ENCODE results near the gene PICALM.
A peak's percentile ranks its signal among the peaks of the same experiment; 100 is the strongest.

The PICALM gene

DNA sequence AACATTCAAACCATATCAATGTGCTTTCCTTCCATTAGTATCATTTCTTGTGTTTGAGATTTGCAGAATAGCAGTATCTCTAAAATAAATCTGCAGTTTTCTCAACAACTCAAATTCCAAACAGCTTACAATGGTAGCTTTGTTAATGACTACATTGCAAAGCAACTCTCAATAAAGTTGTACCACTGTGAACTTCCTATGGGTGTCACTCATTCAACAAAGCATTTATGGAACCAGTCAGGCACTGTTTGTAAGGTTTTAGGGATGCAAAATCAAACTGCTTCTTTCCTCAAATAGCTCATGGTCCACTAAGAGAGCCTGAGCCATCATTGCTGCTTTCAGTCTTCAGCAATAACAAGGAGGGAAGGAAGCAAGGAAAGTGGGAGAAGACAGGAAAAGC lies 122.7 kb downstream of the PICALM start:
- no peak overlapping the region for H3K4me3 ChIP-seq (ENCODE audit: low read depth, low read length)
- TF ChIP-seq, protein P1, sequence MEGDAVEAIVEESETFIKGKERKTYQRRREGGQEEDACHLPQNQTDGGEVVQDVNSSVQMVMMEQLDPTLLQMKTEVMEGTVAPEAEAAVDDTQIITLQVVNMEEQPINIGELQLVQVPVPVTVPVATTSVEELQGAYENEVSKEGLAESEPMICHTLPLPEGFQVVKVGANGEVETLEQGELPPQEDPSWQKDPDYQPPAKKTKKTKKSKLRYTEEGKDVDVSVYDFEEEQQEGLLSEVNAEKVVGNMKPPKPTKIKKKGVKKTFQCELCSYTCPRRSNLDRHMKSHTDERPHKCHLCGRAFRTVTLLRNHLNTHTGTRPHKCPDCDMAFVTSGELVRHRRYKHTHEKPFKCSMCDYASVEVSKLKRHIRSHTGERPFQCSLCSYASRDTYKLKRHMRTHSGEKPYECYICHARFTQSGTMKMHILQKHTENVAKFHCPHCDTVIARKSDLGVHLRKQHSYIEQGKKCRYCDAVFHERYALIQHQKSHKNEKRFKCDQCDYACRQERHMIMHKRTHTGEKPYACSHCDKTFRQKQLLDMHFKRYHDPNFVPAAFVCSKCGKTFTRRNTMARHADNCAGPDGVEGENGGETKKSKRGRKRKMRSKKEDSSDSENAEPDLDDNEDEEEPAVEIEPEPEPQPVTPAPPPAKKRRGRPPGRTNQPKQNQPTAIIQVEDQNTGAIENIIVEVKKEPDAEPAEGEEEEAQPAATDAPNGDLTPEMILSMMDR (IDR thresholded peaks at IDR 0.05; ENCODE audit: low read depth, low read length, missing control alignments) = no peak
- DNase-seq (ENCODE audit: low read depth) = no peak

DNA sequence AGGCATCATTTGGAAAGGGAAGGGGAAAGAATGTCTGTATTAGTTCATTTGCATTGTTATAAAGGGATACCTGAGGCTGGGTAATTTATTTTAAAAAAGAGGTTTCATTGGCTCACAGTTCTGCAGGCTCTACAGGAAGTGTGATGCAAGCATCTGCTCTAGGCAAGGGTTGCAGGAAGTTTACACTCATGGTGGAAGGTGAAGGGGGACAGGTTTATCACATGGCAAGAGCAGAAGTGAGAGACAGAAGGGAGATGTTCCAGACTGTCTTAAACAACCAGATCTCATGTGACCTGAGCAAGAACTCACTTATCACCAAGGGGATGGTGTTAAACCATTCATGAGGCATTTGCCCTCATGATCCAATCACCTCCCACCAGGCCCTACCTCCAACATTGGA lies 123.1 kb downstream of the PICALM start:
- no peak overlapping the region for H3K4me3 ChIP-seq (ENCODE audit: low read depth, low read length)
- no peak for DNase-seq (ENCODE audit: low read depth)
- TF ChIP-seq, protein P1 (IDR thresholded peaks at IDR 0.05; ENCODE audit: low read depth, low read length, missing control alignments) = no peak

GRCh38 chr11:85945296-85945695 lies 123.6 kb downstream of the PICALM start:
- no peak overlapping the region for H3K4me3 ChIP-seq (ENCODE audit: low read depth, low read length)
- TF ChIP-seq, protein P1 (IDR thresholded peaks at IDR 0.05; ENCODE audit: low read depth, low read length, missing control alignments) = no peak
- no peak for DNase-seq (ENCODE audit: low read depth)

- DNase-seq (ENCODE audit: low read depth) = peak; percentile 37
- TF ChIP-seq, protein P1 (IDR thresholded peaks at IDR 0.05; ENCODE audit: low read depth, low read length, missing control alignments) = peak; percentile 72
- H3K4me3 ChIP-seq (ENCODE audit: low read depth, low read length) = no peak overlapping the region
Measured at GRCh38 chr11:85941380-85941973, 127.4 kb downstream of the PICALM start.

- TF ChIP-seq, protein P1 (IDR thresholded peaks at IDR 0.05; ENCODE audit: low read depth, low read length, missing control alignments) = no peak
- no peak overlapping the region for H3K4me3 ChIP-seq (ENCODE audit: low read depth, low read length)
- no peak for DNase-seq (ENCODE audit: low read depth)
Measured at GRCh38 chr11:85939099-85940015, 129.5 kb downstream of the PICALM start.

DNA sequence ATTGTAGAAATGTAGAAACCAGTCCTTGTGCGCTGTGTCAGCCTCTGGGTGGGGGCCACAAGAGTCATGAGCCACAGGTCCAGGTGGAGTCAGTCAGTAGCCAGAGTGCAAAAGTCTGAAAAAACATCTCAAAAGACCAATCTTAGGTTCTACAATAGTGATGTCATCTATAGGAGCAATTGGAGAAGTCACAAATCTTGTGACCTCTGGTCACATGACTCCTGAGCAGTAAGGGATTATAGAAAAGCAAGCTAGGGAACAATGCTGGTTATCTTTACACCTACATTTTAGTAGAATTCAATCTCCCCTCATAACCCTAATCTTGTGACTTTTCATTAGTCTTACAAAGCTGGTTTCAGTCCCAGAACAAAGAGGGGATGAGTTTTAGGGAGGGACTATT lies 131.0 kb downstream of the PICALM start:
- DNase-seq (ENCODE audit: low read depth) = no peak
- TF ChIP-seq, protein P1 (IDR thresholded peaks at IDR 0.05; ENCODE audit: low read depth, low read length, missing control alignments) = no peak
- no peak overlapping the region for H3K4me3 ChIP-seq (ENCODE audit: low read depth, low read length)

All from GM12864 (cell line).